IPS-15b (cell line): ENCODE results near the gene PHPT1.
"Not testable (repeated sequence)": the region's sequence is repeated elsewhere in the genome, so short reads cannot be mapped to it uniquely, and the experiment has no call there.

Experiments used
- H3K27me3 ChIP-seq: one replicate; pipeline ENCODE4 v1.6.1; 2013; ENCODE audit warnings: low read length; ENCODE audit not compliant: control insufficient read depth, insufficient read depth
- H3K36me3 ChIP-seq: one replicate; pipeline ENCODE4 v1.6.1; 2013; ENCODE audit warnings: low read length; ENCODE audit not compliant: control insufficient read depth, insufficient read depth
- H3K4me1 ChIP-seq: one replicate; pipeline ENCODE4 v1.6.1; 2013; ENCODE audit warnings: mild to moderate bottlenecking, low read length; ENCODE audit not compliant: control insufficient read depth, insufficient read depth
- H3K4me3 ChIP-seq: one replicate; pipeline ENCODE4 v1.5.1; 2013; ENCODE audit warnings: low read depth, low read length
- H3K9ac ChIP-seq: one replicate; pipeline ENCODE4 v1.6.1; 2013; ENCODE audit warnings: low read depth, mild to moderate bottlenecking, low read length
- H3K9me3 ChIP-seq: one replicate; pipeline ENCODE4 v1.6.1; 2013; ENCODE audit warnings: mild to moderate bottlenecking, low read length; ENCODE audit not compliant: control insufficient read depth, insufficient read depth

The PHPT1 gene

DNA sequence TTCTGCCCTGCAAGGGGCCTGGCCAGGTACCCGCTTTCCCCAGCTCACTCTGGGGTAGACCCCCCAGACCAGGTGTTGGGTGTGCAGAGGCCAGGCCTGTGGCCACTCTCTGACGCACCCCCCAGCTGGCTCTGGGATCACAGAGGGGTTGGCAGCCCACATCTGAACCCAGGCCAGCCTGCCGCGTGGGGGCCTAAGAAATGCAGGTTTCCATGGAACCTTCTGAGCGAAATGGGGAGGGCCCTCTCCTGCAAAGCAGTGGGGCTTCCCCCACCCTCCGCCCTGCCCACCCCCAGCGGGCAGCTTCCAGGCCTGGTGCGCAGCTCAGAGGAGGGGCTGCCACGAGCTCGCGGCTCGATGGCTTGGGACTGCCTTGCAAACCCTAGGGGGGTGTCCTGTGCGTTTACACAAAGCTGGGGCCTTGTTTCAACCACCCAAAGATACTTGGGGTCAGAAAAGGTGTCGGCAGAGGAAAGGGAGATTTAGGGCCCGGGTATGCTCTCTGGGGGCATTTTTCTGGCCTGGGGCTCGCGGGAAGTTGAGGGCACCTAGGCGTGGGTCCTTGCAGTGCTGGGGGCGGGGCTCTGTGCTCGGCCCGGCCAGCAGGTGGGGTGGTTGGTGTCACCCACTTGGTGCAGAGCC lies 5.9 kb upstream of the PHPT1 start:
- H3K4me3 ChIP-seq, H3K27me3 ChIP-seq, H3K9me3 ChIP-seq, H3K4me1 ChIP-seq, H3K9ac ChIP-seq: not testable (repeated sequence)
- peaks cover 11% of the 10 kb centered on the region for H3K36me3 ChIP-seq

DNA sequence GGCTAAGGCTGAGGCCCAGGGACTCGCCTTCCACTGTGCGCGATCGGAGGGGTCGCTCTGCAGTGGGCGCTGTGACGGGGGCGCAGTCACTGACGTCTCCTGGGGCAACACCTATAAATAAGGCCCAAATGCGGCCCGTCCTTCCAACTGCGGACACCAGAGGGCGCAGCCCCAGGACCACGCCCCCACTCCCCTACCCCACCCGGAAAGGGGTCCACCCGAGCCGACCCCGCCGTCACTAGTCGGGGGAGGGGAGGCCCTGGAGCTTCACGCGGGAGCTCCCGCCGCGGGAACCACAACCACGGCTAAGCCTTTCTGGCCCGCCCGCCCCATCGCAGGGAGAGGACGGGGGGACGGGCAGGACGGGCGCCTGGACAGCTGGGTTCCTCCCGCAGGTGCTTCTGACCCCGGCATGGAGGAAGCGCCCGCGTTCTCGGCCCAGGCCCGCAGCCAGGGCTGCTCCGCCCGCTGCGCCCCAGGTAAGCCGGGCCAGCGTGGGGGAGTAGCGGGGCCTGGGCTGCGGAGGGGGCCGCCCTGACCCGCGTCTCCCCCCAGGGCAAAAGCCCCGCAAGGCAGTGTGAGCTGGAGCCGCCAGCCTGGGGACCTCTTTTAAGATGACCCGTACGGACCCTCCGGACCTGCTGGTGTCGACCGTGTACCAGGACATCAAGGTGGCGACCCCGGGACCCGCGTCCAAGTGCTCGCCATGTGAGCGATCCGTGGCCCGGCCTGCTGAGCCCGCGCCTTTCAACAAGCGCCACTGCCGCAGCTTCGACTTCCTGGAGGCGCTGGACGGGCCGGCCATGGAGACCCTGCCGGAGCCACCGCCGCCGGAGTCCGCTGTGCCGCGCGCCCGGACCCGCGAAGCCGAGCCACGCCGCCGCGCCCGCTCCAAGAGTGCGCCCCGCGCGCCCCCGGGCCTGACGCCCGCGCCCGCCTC lies 5.1 kb upstream of the PHPT1 start:
- not testable (repeated sequence) for H3K4me1 ChIP-seq, H3K27me3 ChIP-seq, H3K9ac ChIP-seq, H3K4me3 ChIP-seq, H3K36me3 ChIP-seq, H3K9me3 ChIP-seq

DNA sequence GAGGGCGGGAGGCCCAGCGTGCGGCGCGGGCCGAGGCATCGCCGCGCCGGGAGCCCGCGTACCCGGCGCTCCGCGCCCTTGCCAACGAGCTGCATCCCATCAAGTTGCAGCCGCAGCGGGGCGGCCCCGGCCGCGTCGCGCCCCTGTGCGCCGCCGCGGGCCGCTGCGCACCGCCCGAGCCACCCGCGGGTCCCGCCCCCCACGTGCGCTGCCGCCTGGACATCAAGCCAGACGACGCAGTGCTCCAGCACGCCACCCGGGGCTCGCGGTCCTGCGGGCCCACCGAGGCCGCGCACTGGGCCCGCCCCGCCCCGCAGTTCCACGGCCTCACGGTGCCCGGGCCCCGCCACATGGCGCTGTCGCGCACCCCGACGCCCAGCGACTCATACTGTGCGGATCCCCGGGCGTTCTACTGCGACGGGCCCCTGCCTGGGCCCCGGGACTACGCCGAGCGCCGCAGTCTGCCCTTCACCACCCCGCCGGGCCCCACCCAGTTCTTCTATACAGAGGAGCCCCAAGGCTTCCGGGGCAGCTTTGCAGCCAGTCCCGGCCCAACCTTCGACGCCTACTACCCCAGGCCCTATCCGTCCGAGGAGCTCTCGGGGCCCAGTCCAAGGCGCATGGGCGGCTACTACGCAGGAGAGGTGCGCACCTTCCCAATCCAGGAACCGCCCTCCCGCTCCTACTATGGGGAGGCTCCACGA lies 4.3 kb upstream of the PHPT1 start:
- Histone ChIP-seq H3K9ac (no peak overlapping the region), H3K9me3 (no peaks in the 10 kb centered on the region), H3K36me3 (peaks cover under 1% of the 10 kb centered on the region), H3K4me1 (peaks cover 4% of the 10 kb centered on the region), H3K27me3 (no peaks in the 10 kb centered on the region), H3K4me3 (no peak overlapping the region)

DNA sequence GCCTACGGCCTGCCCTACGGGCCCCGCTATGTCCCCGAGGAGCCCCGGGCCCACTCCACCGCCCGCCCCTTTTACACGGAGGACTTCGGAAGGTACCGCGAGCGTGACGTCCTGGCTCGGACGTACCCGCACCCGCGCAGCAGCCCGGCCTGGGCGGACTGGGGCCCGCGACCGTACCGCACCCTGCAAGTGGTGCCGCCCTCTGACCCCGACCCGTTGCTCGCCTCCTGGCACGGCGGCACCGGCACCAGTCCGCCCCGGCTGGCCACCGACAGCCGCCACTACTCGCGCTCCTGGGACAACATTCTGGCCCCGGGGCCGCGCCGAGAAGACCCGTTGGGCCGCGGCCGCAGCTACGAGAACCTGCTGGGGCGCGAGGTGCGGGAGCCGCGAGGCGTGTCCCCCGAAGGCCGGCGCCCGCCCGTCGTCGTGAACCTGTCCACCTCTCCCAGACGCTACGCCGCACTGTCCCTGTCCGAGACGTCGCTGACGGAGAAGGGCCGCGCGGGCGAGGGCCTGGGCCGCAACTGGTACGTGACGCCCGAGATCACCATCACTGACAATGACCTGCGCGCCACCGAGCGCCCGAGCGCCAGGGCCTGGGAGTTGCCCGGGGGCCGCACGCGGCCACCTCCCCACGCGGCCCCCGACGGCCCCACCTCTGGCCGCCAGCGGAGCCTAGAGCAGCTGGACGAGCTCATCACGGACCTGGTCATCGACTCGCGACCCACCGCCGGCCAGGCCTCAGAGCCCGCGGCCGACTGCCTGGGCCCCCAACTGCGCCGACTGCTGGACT lies 3.5 kb upstream of the PHPT1 start:
- peaks cover 8% of the 10 kb centered on the region for H3K36me3 ChIP-seq
- H3K9me3 ChIP-seq: no peaks in the 10 kb centered on the region
- peaks cover 4% of the 10 kb centered on the region for H3K4me1 ChIP-seq
- H3K27me3 ChIP-seq: no peaks in the 10 kb centered on the region
- no peak overlapping the region for H3K9ac ChIP-seq
- no peak overlapping the region for H3K4me3 ChIP-seq

DNA sequence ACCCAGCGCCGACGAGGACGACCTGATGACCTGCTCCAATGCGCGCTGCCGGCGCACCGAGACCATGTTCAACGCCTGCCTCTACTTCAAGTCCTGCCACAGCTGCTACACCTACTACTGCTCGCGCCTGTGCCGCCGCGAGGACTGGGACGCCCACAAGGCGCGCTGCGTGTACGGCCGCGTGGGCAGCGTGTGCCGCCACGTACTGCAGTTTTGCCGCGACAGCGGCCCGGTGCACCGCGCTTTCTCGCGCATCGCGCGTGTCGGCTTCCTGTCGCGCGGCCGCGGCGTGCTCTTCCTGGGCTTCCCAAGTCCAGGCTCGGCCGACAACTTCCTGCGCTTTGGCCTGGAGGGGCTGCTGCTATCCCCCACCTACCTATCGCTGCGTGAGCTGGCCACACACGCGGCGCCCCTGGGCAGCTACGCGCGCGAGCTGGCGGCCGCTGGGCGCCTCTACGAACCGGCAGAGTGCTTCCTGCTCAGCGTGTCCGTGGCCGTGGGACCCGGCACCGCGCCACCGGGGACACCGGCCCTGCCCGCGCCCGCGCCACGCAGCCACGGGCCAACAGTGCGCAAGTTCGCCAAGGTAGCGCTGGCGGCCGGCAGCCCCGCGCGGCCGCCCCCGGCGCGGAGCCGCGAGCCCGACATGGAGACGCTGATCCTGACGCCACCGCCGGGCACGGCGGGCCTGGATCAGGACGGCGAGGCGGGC lies 2.7 kb upstream of the PHPT1 start:
- no peaks in the 10 kb centered on the region for H3K9me3 ChIP-seq
- peaks cover 17% of the 10 kb centered on the region for H3K36me3 ChIP-seq
- H3K4me1 ChIP-seq: peaks cover 3% of the 10 kb centered on the region
- H3K9ac ChIP-seq: no peak overlapping the region
- no peak overlapping the region for H3K4me3 ChIP-seq
- H3K27me3 ChIP-seq: no peaks in the 10 kb centered on the region

DNA sequence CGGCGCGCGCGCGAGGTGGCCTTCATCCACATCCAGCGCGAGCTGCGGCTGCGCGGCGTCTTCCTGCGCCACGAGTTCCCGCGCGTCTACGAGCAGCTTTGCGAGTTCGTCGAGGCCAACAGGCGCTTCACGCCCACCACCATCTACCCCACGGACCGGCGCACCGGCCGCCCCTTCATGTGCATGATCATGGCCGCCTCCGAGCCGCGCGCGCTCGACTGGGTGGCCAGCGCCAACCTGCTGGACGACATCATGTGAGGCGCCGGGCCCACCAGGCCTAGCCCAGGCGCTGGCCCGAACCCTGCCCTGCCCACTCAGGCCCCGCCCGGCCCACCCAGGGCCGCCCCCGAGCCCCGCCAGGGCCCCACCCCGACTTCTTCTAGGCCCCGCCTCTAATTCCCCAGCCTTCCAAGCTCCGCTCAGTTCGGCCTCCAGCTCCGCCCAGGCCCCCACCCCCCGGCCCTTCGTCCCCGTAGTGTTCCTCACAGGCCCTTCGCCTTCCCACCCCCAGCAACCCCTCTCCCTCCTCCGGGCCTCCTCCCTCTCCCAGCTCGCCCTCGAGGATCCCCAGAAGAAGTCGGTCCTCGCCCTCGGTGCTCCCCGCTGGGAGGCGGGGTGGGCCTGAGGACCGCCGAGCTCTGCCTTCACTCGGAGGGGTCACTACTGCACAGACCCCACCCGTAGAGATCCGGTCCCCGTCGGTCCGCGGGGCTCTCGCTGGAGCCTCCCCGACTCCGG lies 2.0 kb upstream of the PHPT1 start:
- Histone ChIP-seq H3K9ac (peak overlapping the region; percentile 88), H3K27me3 (no peaks in the 10 kb centered on the region), H3K36me3 (peaks cover 20% of the 10 kb centered on the region), H3K4me1 (no peaks in the 10 kb centered on the region), H3K4me3 (peak overlapping the region; percentile 90), H3K9me3 (no peaks in the 10 kb centered on the region)

DNA sequence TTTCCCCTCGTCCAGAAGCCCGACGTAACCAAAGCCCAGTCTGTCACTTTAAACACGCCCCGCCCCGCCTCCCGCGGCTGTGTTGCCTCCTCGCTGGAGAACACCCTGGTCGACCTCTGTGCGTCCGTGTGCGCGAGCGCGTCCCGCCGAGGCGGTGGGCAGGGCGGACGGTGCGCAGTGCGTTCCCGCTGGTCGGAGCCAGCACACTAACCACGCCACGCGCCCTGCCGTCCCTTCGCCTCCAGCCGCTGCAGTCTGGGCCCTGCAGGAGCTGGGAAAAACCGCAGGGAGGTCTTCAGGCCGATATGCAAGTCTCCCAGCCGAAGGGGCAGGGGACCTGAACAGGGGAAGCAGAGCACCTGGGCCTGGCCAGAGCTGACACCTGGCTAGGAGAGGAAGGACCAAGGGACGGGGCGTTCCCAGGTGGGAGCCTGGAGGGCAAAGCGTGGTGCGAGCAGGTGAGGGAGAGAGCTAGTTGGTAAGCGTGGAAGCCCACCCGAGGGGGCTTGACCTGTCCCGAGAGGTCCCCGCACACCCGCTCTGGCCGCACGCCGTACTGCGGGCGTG lies 1.3 kb upstream of the PHPT1 start:
- no peaks in the 10 kb centered on the region for H3K27me3 ChIP-seq
- peaks cover 21% of the 10 kb centered on the region for H3K36me3 ChIP-seq
- no peaks in the 10 kb centered on the region for H3K4me1 ChIP-seq
- peak overlapping the region; percentile 88 for H3K9ac ChIP-seq
- H3K9me3 ChIP-seq: no peaks in the 10 kb centered on the region
- peak overlapping the region; percentile 90 for H3K4me3 ChIP-seq

DNA sequence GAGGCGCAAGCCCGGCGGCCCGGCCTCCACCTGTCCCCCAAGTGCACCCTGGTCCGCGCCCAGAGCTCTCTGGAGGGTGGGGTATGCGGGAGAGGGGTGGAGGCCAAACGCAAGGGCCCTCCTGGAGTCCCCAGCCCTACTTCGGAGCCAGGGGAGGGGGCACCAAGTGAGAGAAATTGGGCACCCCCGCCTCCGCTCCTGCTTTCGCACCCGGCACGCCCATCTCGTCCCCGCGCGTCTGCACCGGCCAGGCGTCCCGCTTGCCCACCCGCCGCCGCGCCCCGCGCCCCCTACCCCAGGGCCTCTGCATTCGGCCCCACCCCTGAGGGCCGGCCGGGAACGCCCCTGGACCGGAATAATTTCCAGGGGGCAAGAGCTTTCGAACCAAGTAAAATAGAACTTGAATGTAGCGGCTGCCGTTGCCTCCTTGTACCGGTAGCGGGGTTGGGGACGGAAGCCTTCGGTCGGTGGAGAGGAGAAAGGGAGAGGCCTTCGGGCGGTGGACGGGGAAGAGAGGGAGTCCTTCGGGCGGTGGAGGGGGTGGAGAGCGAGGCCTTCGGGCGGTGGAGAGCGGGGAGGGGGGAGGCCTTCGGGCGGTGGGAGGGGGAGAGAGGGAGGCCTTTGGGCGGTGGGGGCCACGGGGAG lies 694 bp upstream of the PHPT1 start:
- Histone ChIP-seq H3K36me3 (peaks cover 25% of the 10 kb centered on the region), H3K4me1 (no peaks in the 10 kb centered on the region), H3K9me3 (no peaks in the 10 kb centered on the region), H3K27me3 (no peaks in the 10 kb centered on the region), H3K4me3 (peak overlapping the region; percentile 95), H3K9ac (peak overlapping the region; percentile 88)

DNA sequence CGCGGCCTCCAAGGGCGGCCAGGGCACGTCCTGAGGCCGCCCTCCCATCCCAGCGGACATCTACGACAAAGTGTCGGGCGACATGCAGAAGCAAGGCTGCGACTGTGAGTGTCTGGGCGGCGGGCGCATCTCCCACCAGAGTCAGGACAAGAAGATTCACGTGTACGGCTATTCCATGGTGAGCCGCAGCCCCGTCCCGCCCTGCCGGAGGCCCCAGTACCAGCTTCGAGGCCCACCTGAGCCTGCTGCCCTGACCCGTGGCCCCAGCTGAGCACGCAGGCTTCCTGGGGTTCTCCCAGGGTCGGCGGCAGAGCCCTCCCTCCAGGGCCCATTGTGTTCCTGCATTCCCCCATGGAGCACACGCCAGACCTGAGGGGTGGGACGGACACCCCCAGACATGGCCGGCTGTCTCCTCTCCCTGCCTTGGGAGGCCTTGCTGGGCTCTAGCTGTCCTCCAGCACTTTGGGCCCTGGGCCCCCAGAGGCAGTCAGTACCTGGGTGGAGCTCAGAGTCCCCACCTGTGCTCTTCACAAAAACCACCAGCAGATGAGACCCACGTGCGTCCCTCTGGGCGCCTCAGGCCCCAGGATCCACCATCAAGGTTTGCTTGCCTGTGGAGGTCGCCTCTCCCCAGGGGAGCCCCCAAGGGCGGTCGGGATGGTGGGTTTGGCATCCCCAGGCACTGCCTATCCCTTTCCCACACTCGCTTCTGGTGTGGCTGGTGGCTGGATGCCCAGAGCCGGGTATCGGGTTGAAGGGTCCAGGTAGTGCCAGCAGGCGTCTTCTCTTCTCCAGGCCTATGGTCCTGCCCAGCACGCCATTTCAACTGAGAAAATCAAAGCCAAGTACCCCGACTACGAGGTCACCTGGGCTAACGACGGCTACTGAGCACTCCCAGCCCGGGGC lies 1.0 kb downstream of the PHPT1 start:
- Histone ChIP-seq H3K27me3 (no peaks in the 10 kb centered on the region), H3K4me1 (no peaks in the 10 kb centered on the region), H3K36me3 (peaks cover 25% of the 10 kb centered on the region), H3K4me3 (peak overlapping the region; percentile 95), H3K9ac (peak overlapping the region; percentile 60), H3K9me3 (no peaks in the 10 kb centered on the region)
